ENCODE data around the gene RAB40C.

- TF ChIP-seq CTCF (IDR thresholded peaks at IDR 0.05) (peak in 5 of 7 experiments; percentile 55 to 86 (median 85)), EP300 (IDR thresholded peaks at IDR 0.05) (no peak), POLR2A (IDR thresholded peaks at IDR 0.05) (no peak)
Observed at GRCh38 chr16:578870-579405, 10.9 kb upstream of the RAB40C start.
